Osteoblast (primary cell): ENCODE measurements around the gene BRD2. TPM values are rescaled to one million over a fixed set of nuclear protein-coding genes. Genes with fewer than 3 reads are reported as not detected.

Experiments
- DNase-seq: peaks from one replicate; pipeline ENCODE4 v3.0.0; 2011; ENCODE audit warnings: low spot score, mixed read lengths; ENCODE audit not compliant: insufficient read length; ENCODE audit errors: missing footprints
- H2AFZ ChIP-seq: 2 replicates; pipeline ENCODE4 v1.6.0; 2011; ENCODE audit warnings: mild to moderate bottlenecking, low read length
- H3K27ac ChIP-seq: 2 replicates; pipeline ENCODE4 v1.5.1; 2011; ENCODE audit warnings: mild to moderate bottlenecking, low read depth, low read length, moderate library complexity
- H3K27me3 ChIP-seq: 2 replicates; pipeline ENCODE4 v1.6.0; 2012; ENCODE audit warnings: mild to moderate bottlenecking, control low read depth, inconsistent platforms, low read length, moderate library complexity; ENCODE audit not compliant: insufficient read depth
- H3K36me3 ChIP-seq: 2 replicates; pipeline ENCODE4 v1.5.1; 2011; ENCODE audit warnings: mild to moderate bottlenecking, low read length, control low read depth, moderate library complexity; ENCODE audit not compliant: insufficient read depth
- H3K4me1 ChIP-seq: 2 replicates; pipeline ENCODE4 v1.5.1; 2011; ENCODE audit warnings: mild to moderate bottlenecking, low read length, control low read depth, moderate library complexity; ENCODE audit not compliant: insufficient read depth
- H3K4me2 ChIP-seq: 2 replicates; pipeline ENCODE4 v1.6.0; 2011; ENCODE audit warnings: mild to moderate bottlenecking, low read length; ENCODE audit not compliant: insufficient read depth
- H3K4me3 ChIP-seq: fragments of 200-600 bp; sonication (generic); 3 replicates; pipeline ENCODE4 v1.5.1; 2012; ENCODE audit warnings: mild to moderate bottlenecking, low read length, inconsistent platforms; ENCODE audit not compliant: insufficient read depth
- H3K79me2 ChIP-seq: 2 replicates; pipeline ENCODE4 v1.6.0; 2012; ENCODE audit warnings: mild to moderate bottlenecking, low read length, control low read depth, inconsistent platforms; ENCODE audit not compliant: insufficient read depth
- H3K9me3 ChIP-seq: 2 replicates; pipeline ENCODE4 v1.5.1; 2011; ENCODE audit warnings: low read depth, low read length, control low read depth
- H4K20me1 ChIP-seq: 2 replicates; pipeline ENCODE4 v1.6.0; 2012; ENCODE audit warnings: mild to moderate bottlenecking, low read length, control low read depth; ENCODE audit not compliant: insufficient read depth
- CTCF ChIP-seq: IDR thresholded peaks from 2 replicates; pipeline ENCODE4 v1.5.1; 2011; ENCODE audit warnings: mild to moderate bottlenecking, low read depth, low read length, moderate library complexity; ENCODE audit errors: extremely low read depth
- total RNA-seq: library from RNA; depleted of rRNA; stranded (reverse); fragments of >200 nt; gene quantifications from 2 replicates; pipeline ENCODE4 v1.2.3, GENCODE V29; 2012

Gene BRD2
- total RNA-seq, 1 donor, result 119 TPM

GRCh38 chr6:32984622-32985389 is 16.4 kb downstream of the BRD2 start:
- Histone ChIP-seq H3K4me2 (no peak overlapping the region), H3K36me3 (peaks cover 35% of the 10 kb centered on the region), H3K27me3 (peaks cover 1% of the 10 kb centered on the region), H3K4me1 (no peaks in the 10 kb centered on the region), H3K27ac (no peak overlapping the region), H4K20me1 (peaks cover 24% of the 10 kb centered on the region), H3K79me2 (peaks cover 8% of the 10 kb centered on the region), H3K4me3 (no peak overlapping the region), H2AFZ (no peak overlapping the region), H3K9me3 (no peaks in the 10 kb centered on the region)
- peak; percentile 86 for TF ChIP-seq CTCF
- no peak for DNase-seq

- no peak overlapping the region for H3K4me3 ChIP-seq
- no peak overlapping the region for H3K27ac ChIP-seq
- H3K79me2 ChIP-seq, result no peaks in the 10 kb centered on the region
- no peak overlapping the region for H2AFZ ChIP-seq
- no peaks in the 10 kb centered on the region for H3K4me1 ChIP-seq
- DNase-seq, result no peak
- H4K20me1 ChIP-seq, result no peaks in the 10 kb centered on the region
- H3K27me3 ChIP-seq, result peaks cover 26% of the 10 kb centered on the region
- H3K4me2 ChIP-seq, result no peak overlapping the region
- H3K9me3 ChIP-seq, result no peaks in the 10 kb centered on the region
- TF ChIP-seq CTCF, result no peak
- no peaks in the 10 kb centered on the region for H3K36me3 ChIP-seq
These were observed 21.0 kb downstream of the BRD2 start for GRCh38 chr6:32989368-32989767.

- H3K4me3 ChIP-seq, result no peak overlapping the region
- no peaks in the 10 kb centered on the region for H3K9me3 ChIP-seq
- H3K36me3 ChIP-seq, result no peaks in the 10 kb centered on the region
- no peak overlapping the region for H3K4me2 ChIP-seq
- no peak overlapping the region for H3K27ac ChIP-seq
- no peaks in the 10 kb centered on the region for H3K79me2 ChIP-seq
- no peaks in the 10 kb centered on the region for H3K4me1 ChIP-seq
- DNase-seq, result no peak
- peaks cover 26% of the 10 kb centered on the region for H3K27me3 ChIP-seq
- no peaks in the 10 kb centered on the region for H4K20me1 ChIP-seq
- no peak overlapping the region for H2AFZ ChIP-seq
- TF ChIP-seq CTCF, result no peak
These were observed 23.6 kb downstream of the BRD2 start for GRCh38 chr6:32991972-32992371.

DNA sequence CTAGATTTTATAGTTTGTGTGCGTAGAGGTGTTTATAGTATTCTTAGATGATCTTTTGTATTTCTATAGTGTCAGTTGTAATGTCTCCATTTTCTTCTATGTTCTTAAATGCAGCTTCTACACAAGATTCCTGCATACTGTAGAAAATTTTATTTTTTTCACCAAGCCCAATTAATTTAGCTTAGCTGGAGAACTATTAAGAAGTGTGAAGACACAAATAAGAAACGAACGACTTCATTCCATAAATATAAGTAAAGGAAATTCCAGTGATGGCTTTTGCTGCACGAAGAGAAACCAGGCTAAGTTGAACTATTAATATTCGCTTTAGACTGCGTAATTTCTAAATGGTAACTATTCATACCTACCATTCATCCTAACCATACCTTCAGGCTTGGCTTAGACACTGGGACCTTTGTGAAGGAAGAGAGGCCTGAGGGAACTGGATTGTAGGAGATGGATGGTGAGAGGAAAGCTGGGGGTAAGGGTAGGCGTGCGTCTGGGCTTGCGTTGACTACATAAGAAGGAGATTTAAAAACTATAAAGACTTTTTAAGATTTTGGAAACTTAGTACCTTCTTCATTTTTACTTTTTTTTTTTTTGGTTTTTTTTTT is 25.1 kb downstream of the BRD2 start:
- H3K27me3 ChIP-seq, result peaks cover 29% of the 10 kb centered on the region
- no peaks in the 10 kb centered on the region for H3K36me3 ChIP-seq
- no peak overlapping the region for H2AFZ ChIP-seq
- H3K4me1 ChIP-seq, result no peaks in the 10 kb centered on the region
- no peak overlapping the region for H3K4me2 ChIP-seq
- no peak for DNase-seq
- H3K4me3 ChIP-seq, result no peak overlapping the region
- no peaks in the 10 kb centered on the region for H4K20me1 ChIP-seq
- no peak overlapping the region for H3K27ac ChIP-seq
- H3K79me2 ChIP-seq, result no peaks in the 10 kb centered on the region
- H3K9me3 ChIP-seq, result no peaks in the 10 kb centered on the region
- no peak for TF ChIP-seq CTCF
